HepG2 (cell line): ENCODE data around the gene TAS2R1.

ENCODE experiments used
- ASH2L ChIP-seq: fragments of 300-600, 200-600 bp; sonication (generic); IDR thresholded peaks from 2 replicates; pipeline ENCODE4 v1.7.0; 2017; ENCODE audit warnings: low read depth, mild to moderate bottlenecking, moderate library complexity, mixed read lengths, low read length; ENCODE audit not compliant: insufficient read length
- CBX5 ChIP-seq: sonication (generic); formaldehyde crosslinking; IDR thresholded peaks from 2 replicates; pipeline ENCODE4 v1.4.0; 2020; ENCODE audit warnings: missing genetic modification reagents, borderline replicate concordance
- CTCF ChIP-seq: sonication (generic); formaldehyde crosslinking; IDR thresholded peaks from 2 replicates; pipeline ENCODE4 v1.5.0; 2020; ENCODE audit warnings: mild to moderate bottlenecking, missing genetic modification reagents, moderate library complexity
- HMG20A ChIP-seq: IDR thresholded peaks from 2 replicates; pipeline ENCODE4 v1.6.1; 2016; ENCODE audit warnings: borderline replicate concordance
- MED13 ChIP-seq: sonication (generic); formaldehyde crosslinking; IDR thresholded peaks from 2 replicates; pipeline ENCODE4 v1.5.0; 2020; ENCODE audit warnings: missing genetic modification reagents
- MTERF4 ChIP-seq: sonication (generic); formaldehyde crosslinking; IDR thresholded peaks from 2 replicates; pipeline ENCODE4 v1.8.0; 2023; ENCODE audit warnings: mild to moderate bottlenecking, missing genetic modification reagents
- POLR2A ChIP-seq, 2 experiments: IDR thresholded peaks; 2 replicates each; pipeline ENCODE4 v1.6.1; 2011; ENCODE audit warnings: low read depth in 2 of 2, low read length in 2 of 2, mild to moderate bottlenecking in 1 of 2, moderate library complexity in 1 of 2; ENCODE audit not compliant: insufficient read depth in 1 of 2
- POLR2AphosphoS5 ChIP-seq: IDR thresholded peaks from 2 replicates; pipeline ENCODE4 v1.6.1; 2012; ENCODE audit warnings: low read depth, low read length
- RNF2 ChIP-seq: fragments of 450-650 bp; conservative IDR thresholded peaks from 2 replicates; pipeline ENCODE4 v1.6.1; 2016; ENCODE audit warnings: low read depth
- YY1 ChIP-seq: IDR thresholded peaks from 2 replicates; pipeline ENCODE4 v1.6.1; 2011; ENCODE audit warnings: low read length, low read depth, moderate library complexity, mild to moderate bottlenecking; ENCODE audit not compliant: insufficient read depth, insufficient replicate concordance
- ZBTB33 ChIP-seq: sonication (generic); formaldehyde crosslinking; IDR thresholded peaks from 2 replicates; pipeline ENCODE4 v1.4.0; 2020; ENCODE audit warnings: missing genetic modification reagents
- ZBTB37 ChIP-seq: sonication (generic); formaldehyde crosslinking; IDR thresholded peaks from 2 replicates; pipeline ENCODE4 v1.4.0; 2020; ENCODE audit warnings: mild to moderate bottlenecking, missing genetic modification reagents
- ZNF768 ChIP-seq: sonication (generic); formaldehyde crosslinking; IDR thresholded peaks from 2 replicates; pipeline ENCODE4 v1.4.0; 2020; ENCODE audit warnings: missing genetic modification reagents

- TF ChIP-seq POLR2AphosphoS5 (no peak), MED13 (CRISPR knock-in tag) (no peak), ASH2L (no peak), POLR2A (IDR thresholded peaks at IDR 0.05; ENCODE audit: insufficient read depth in 1 of 2, low read depth in 2 of 2, low read length in 2 of 2) (no peak), ZBTB33 (no peak), RNF2 (no peak), CBX5 (CRISPR knock-in tag) (no peak), ZNF768 (no peak), ZBTB37 (CRISPR knock-in tag) (no peak), MTERF4 (CRISPR knock-in tag) (no peak), HMG20A (no peak), CTCF (CRISPR knock-in tag) (no peak), YY1 (no peak)
These were observed 25.7 kb downstream of the TAS2R1 start for GRCh38 chr5:9604416-9604815.
